K562 (cell line): ENCODE results near the gene DPH2.

ENCODE experiments used
- CEBPZ ChIP-seq: fragments of 150-350 bp; IDR thresholded peaks from 2 replicates; pipeline ENCODE4 v1.6.1; 2014; ENCODE audit warnings: low read depth, mild to moderate bottlenecking, low read length, borderline replicate concordance
- POLR2A ChIP-seq: fragments of 450-650 bp; conservative IDR thresholded peaks from 2 replicates; pipeline ENCODE4 v1.6.1; 2016
- POLR2AphosphoS2 ChIP-seq: IDR thresholded peaks from 2 replicates; pipeline ENCODE4 v1.6.1; 2012; ENCODE audit warnings: low read length, improper control_type of control experiment
- PURB ChIP-seq: sonication (generic); formaldehyde crosslinking; IDR thresholded peaks from 2 replicates; pipeline ENCODE4 v1.9.0; 2021; ENCODE audit warnings: low read depth, mild to moderate bottlenecking, missing genetic modification reagents
- RAD21 ChIP-seq, 2 experiments: fragments of 250-450 bp in 1 of 2; fragments of 450-650 bp in 1 of 2; sonication (Bioruptor Pico) in 1 of 2; formaldehyde crosslinking in 1 of 2; IDR thresholded peaks in 1 of 2; conservative IDR thresholded peaks in 1 of 2; 2 replicates each; pipeline versions ENCODE4 v1.4.0 to v1.8.0; 2020 to 2022; ENCODE audit warnings: mild to moderate bottlenecking in 2 of 2, moderate library complexity in 1 of 2
- SMARCC2 ChIP-seq: fragments of 450-650 bp; IDR thresholded peaks from 2 replicates; pipeline ENCODE4 v1.6.1; 2017; ENCODE audit warnings: antibody characterized with exemption, moderate library complexity, mild to moderate bottlenecking, low read depth

- no peak for TF ChIP-seq RAD21 (CRISPR knock-in tag; conservative IDR thresholded peaks at IDR 0.05 in 1 of 2, IDR thresholded peaks at IDR 0.05 in 1 of 2)
- TF ChIP-seq POLR2AphosphoS2: no peak
- TF ChIP-seq PURB (CRISPR knock-in tag): no peak
- TF ChIP-seq SMARCC2: no peak
- TF ChIP-seq POLR2A: no peak
- no peak for TF ChIP-seq CEBPZ
These were observed 32.4 kb downstream of the DPH2 start for GRCh38 chr1:44002165-44002564.
